ENCODE data around the gene STUM. TPM values are rescaled to one million over a fixed set of nuclear protein-coding genes. Genes with fewer than 3 reads are reported as not detected.

Gene STUM
- total and polyA plus RNA-seq, 2 of the 8 experiments (the other 6 are each of a cell fraction or from before 2014, with no cell fraction given), result 0.76 to 1.2 TPM

DNA sequence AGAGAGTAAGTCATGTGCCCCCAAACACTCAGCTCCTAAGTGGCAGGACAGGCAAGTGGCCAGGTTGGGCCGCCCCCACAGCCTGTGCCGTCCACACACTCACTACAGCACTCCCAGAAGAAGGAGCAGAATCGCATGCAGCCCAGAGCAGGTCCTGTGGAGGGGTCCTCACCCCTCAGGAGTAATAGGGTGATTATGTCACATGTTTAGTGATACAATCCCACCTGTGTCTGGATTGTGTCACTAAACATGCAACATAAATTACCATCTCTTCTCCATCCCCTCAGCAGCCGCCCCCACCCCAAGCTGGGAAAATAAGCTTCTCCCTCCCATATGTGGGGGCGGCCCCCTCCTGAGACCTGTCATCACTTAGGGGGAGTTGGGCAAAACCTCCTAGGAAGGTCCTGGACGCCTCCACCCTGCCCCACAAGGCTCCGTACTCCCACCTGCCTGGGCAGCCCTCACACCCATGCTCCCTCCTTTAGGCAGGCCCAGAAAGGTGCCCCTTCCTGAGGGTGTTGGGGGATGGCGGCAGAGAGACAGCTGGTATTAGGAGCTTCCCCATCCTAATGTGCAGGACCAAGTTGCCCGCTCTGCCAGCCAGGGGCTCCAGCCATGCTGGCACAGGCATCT lies 56.9 kb downstream of the STUM start:
- H4K91ac ChIP-seq (replicated peaks; ENCODE audit: insufficient read length, low read length), result no peak overlapping the region
- DNase-seq (ENCODE audit: low read depth in 1 of 2, low spot score in 2 of 2), result no peak
- no peak overlapping the region for H3K4me3 ChIP-seq (ENCODE audit: extremely low read depth in 1 of 4, insufficient read depth in 2 of 4, low read depth in 3 of 4, low read length in 4 of 4)
- TF ChIP-seq JUN (IDR thresholded peaks at IDR 0.05; ENCODE audit: low read depth, low read length), result no peak
- TF ChIP-seq EZH2 (IDR thresholded peaks at IDR 0.05; ENCODE audit: low read depth, low read length, severe bottlenecking), result no peak
- TF ChIP-seq CREB1 (IDR thresholded peaks at IDR 0.05), result no peak
- TF ChIP-seq CHD1 (IDR thresholded peaks at IDR 0.05; ENCODE audit: low read depth, low read length), result no peak
- TF ChIP-seq, protein P1, sequence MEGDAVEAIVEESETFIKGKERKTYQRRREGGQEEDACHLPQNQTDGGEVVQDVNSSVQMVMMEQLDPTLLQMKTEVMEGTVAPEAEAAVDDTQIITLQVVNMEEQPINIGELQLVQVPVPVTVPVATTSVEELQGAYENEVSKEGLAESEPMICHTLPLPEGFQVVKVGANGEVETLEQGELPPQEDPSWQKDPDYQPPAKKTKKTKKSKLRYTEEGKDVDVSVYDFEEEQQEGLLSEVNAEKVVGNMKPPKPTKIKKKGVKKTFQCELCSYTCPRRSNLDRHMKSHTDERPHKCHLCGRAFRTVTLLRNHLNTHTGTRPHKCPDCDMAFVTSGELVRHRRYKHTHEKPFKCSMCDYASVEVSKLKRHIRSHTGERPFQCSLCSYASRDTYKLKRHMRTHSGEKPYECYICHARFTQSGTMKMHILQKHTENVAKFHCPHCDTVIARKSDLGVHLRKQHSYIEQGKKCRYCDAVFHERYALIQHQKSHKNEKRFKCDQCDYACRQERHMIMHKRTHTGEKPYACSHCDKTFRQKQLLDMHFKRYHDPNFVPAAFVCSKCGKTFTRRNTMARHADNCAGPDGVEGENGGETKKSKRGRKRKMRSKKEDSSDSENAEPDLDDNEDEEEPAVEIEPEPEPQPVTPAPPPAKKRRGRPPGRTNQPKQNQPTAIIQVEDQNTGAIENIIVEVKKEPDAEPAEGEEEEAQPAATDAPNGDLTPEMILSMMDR (IDR thresholded peaks at IDR 0.05; ENCODE audit: control extremely low read depth in 1 of 3, insufficient read depth in 1 of 3, low read depth in 1 of 3, low read length in 3 of 3), result no peak
- TF ChIP-seq, protein P2, sequence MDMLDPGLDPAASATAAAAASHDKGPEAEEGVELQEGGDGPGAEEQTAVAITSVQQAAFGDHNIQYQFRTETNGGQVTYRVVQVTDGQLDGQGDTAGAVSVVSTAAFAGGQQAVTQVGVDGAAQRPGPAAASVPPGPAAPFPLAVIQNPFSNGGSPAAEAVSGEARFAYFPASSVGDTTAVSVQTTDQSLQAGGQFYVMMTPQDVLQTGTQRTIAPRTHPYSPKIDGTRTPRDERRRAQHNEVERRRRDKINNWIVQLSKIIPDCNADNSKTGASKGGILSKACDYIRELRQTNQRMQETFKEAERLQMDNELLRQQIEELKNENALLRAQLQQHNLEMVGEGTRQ (IDR thresholded peaks at IDR 0.05; ENCODE audit: low read length), result no peak
- TF ChIP-seq SIX5 (IDR thresholded peaks at IDR 0.05; ENCODE audit: low read depth, low read length), result no peak
- no peak for TF ChIP-seq SP1 (IDR thresholded peaks at IDR 0.05; ENCODE audit: low read depth, low read length)
- TF ChIP-seq TAF1 (IDR thresholded peaks at IDR 0.05; ENCODE audit: low read depth, low read length), result no peak

More for the DNA sequence above, 56.9 kb downstream of the STUM start:
- Histone ChIP-seq H3K23ac (ENCODE audit: insufficient read length) (no peak overlapping the region), H4K5ac (ENCODE audit: insufficient read length, low read depth, low read length) (no peak overlapping the region), H2BK120ac (replicated peaks; ENCODE audit: low read depth, low read length) (no peak overlapping the region), H2BK15ac (ENCODE audit: low read length) (0 out of 2 replicates have a peak overlapping the region, but pooled peaks have one; percentile 81), H4K20me1 (replicated peaks in 1 of 2; ENCODE audit: control insufficient read depth in 1 of 2, insufficient read depth in 2 of 2, low read length in 2 of 2) (no peaks in the 10 kb centered on the region), H3K9ac (replicated peaks in 1 of 4; ENCODE audit: extremely low read depth in 1 of 4, low read depth in 3 of 4, low read length in 3 of 4) (no peak overlapping the region), H3K18ac (ENCODE audit: extremely low read depth, low read length) (no peak overlapping the region; the same call in 1 of the 2 replicates), H3K27ac (ENCODE audit: low read depth, low read length) (no peak overlapping the region), H3K27me3 (replicated peaks in 1 of 4; ENCODE audit: control insufficient read depth in 3 of 4, extremely low read depth in 1 of 4, insufficient read depth in 3 of 4, low read length in 3 of 4) (no peaks in the 10 kb centered on the region), H3K79me2 (ENCODE audit: control insufficient read depth in 1 of 2, insufficient read depth in 2 of 2, low read length in 2 of 2) (no peaks in the 10 kb centered on the region), H3K4me2 (ENCODE audit: insufficient read depth in 1 of 2, low read depth in 2 of 2, low read length in 2 of 2) (no peak overlapping the region), H3K36me3 (ENCODE audit: control insufficient read depth in 2 of 4, insufficient read depth in 4 of 4, low read length in 3 of 4) (no peaks in the 10 kb centered on the region), H3K23me2 (ENCODE audit: low read depth, low read length) (no peaks in the 10 kb centered on the region), H3K14ac (ENCODE audit: insufficient read length) (no peak overlapping the region), H2BK12ac (ENCODE audit: low read depth, low read length) (peak overlapping the region; percentile 55; the same call in 1 of the 2 replicates), H3K4me1 (replicated peaks in 1 of 4; ENCODE audit: control insufficient read depth in 3 of 4, insufficient read depth in 4 of 4, low read length in 3 of 4) (peaks cover 0 to 28% (median 16%) of the 10 kb centered on the region in 4 experiments; a peak in 6 of 7 replicates), H3K9me3 (ENCODE audit: insufficient read depth in 2 of 2, low read depth in 1 of 2, low read length in 1 of 2) (no peaks in the 10 kb centered on the region), H2AFZ (ENCODE audit: low read length) (no peak overlapping the region), H4K8ac (ENCODE audit: extremely low read depth, insufficient read depth, low read length) (0 out of 2 replicates have a peak overlapping the region, but pooled peaks have one; percentile 63), H3K79me1 (ENCODE audit: low read depth, low read length) (0 out of 2 replicates have a peak, but pooled peaks cover 2% of the 10 kb centered on the region), H3K4ac (replicated peaks; ENCODE audit: insufficient read length, low read depth, low read length) (no peak overlapping the region), H2BK5ac (ENCODE audit: low read depth, low read length) (no peak overlapping the region), H2BK20ac (ENCODE audit: low read length) (0 out of 2 replicates have a peak overlapping the region, but pooled peaks have one; percentile 72), H3K56ac (replicated peaks; ENCODE audit: insufficient read length, low read depth, low read length) (no peak overlapping the region), H2AK5ac (ENCODE audit: low read depth, low read length) (no peak overlapping the region)
- 75% methylated on average over 9 of the region's 9 CpGs; no CpG with 5 or more reads in 1 of the 2 experiments for WGBS, 2 experiments (ENCODE audit: extremely low coverage in 1 of 2, insufficient coverage in 1 of 2, insufficient read length in 1 of 2, insufficient replicate concordance in 2 of 2, low coverage in 1 of 2, low lambda C conversion rate in 2 of 2, missing lambda C conversion rate in 1 of 2)
- CTCF ChIA-PET (ENCODE audit: partially characterized antibody), result interaction anchor here (1.0 to 5.0 kb wide), 11 partner anchors 16 to 180 kb away, joined by 3 to 35 read pairs (median 4); no protein-coding TSS in a partner anchor
- no peak for FAIRE-seq
- POLR2A ChIA-PET (ENCODE audit: partially characterized antibody), result interaction anchor here (1.6 kb wide), 1 partner anchor 19 kb away, joined by 3 read pairs; no protein-coding TSS in a partner anchor

Measured in H1 (cell line).